GM23338 (cell line): Measurements from ENCODE around the gene PTPRR. TPM values are rescaled to one million over a fixed set of nuclear protein-coding genes. Genes with fewer than 3 reads are reported as not detected.

Source experiments
- ATAC-seq: fragments of 200-7000 bp; cut with Tn5 transposase; 3 replicates; pipeline ENCODE4 v1.9.1; 2020
- DNase-seq: peaks from one replicate; pipeline ENCODE4 v3.0.0-alpha.2; 2015; ENCODE audit warnings: low spot score
- H2AFZ ChIP-seq: fragments of 200-600 bp; sonication (generic); 2 replicates; pipeline ENCODE4 v1.8.0; 2016; ENCODE audit warnings: antibody characterized with exemption, mild to moderate bottlenecking, moderate library complexity
- H3F3A ChIP-seq: fragments of 200-600 bp; sonication (generic); replicated peaks from 2 replicates; pipeline ENCODE4 v1.8.0; 2017; ENCODE audit warnings: antibody characterized with exemption, mixed run types, low read depth
- H3K27ac ChIP-seq: fragments of 200-600 bp; sonication (generic); 2 replicates; pipeline ENCODE4 v1.6.1; 2016; ENCODE audit warnings: low read depth
- H3K27me3 ChIP-seq: fragments of 200-600 bp; sonication (generic); 2 replicates; pipeline ENCODE4 v1.8.0; 2016; ENCODE audit warnings: mild to moderate bottlenecking, mixed run types, moderate library complexity; ENCODE audit not compliant: insufficient read depth
- H3K36me3 ChIP-seq: fragments of 200-600 bp; sonication (generic); 2 replicates; pipeline ENCODE4 v1.8.0; 2016; ENCODE audit warnings: mild to moderate bottlenecking; ENCODE audit not compliant: insufficient read depth
- H3K4me1 ChIP-seq: fragments of 200-600 bp; sonication (generic); 2 replicates; pipeline ENCODE4 v1.8.0; 2016; ENCODE audit warnings: mild to moderate bottlenecking, moderate library complexity; ENCODE audit not compliant: insufficient read depth
- H3K4me2 ChIP-seq: fragments of 200-600 bp; sonication (generic); 2 replicates; pipeline ENCODE4 v1.7.1; 2017; ENCODE audit warnings: mixed run types
- H3K4me3 ChIP-seq: fragments of 200-600 bp; sonication (generic); 2 replicates; pipeline ENCODE4 v1.6.1; 2016; ENCODE audit warnings: mixed run types
- H3K79me2 ChIP-seq: fragments of 200-600 bp; sonication (generic); replicated peaks from 2 replicates; pipeline ENCODE4 v1.8.0; 2017; ENCODE audit warnings: mild to moderate bottlenecking; ENCODE audit not compliant: insufficient read depth
- H3K9me2 ChIP-seq: fragments of 200-600 bp; sonication (generic); 2 replicates; pipeline ENCODE4 v1.8.0; 2017; ENCODE audit not compliant: insufficient read depth
- H4K20me1 ChIP-seq: fragments of 200-600 bp; sonication (generic); replicated peaks from 2 replicates; pipeline ENCODE4 v1.8.0; 2017; ENCODE audit warnings: mild to moderate bottlenecking; ENCODE audit not compliant: insufficient read depth
- H3K27ac Mint-ChIP-seq: 2 replicates; pipeline ENCODE4 v1.8.0; 2020; ENCODE audit warnings: inconsistent platforms, mild to moderate bottlenecking, moderate library complexity, mixed read lengths
- H3K27me3 Mint-ChIP-seq: 3 replicates; pipeline ENCODE4 v1.8.0; 2022; ENCODE audit warnings: low read depth, mild to moderate bottlenecking, moderate library complexity, mixed read lengths, inconsistent platforms; ENCODE audit not compliant: insufficient read depth, poor library complexity
- H3K36me3 Mint-ChIP-seq: 3 replicates; pipeline ENCODE4 v1.8.0; 2021; ENCODE audit warnings: low read depth, mild to moderate bottlenecking, inconsistent platforms, moderate library complexity, mixed read lengths
- H3K4me1 Mint-ChIP-seq: 3 replicates; pipeline ENCODE4 v1.8.0; 2020; ENCODE audit warnings: mild to moderate bottlenecking, inconsistent platforms, mixed read lengths
- H3K4me3 Mint-ChIP-seq: 3 replicates; pipeline ENCODE4 v1.8.0; 2021; ENCODE audit warnings: moderate library complexity, mild to moderate bottlenecking, inconsistent platforms, mixed read lengths
- H3K9me3 Mint-ChIP-seq: 3 replicates; pipeline ENCODE4 v1.8.0; 2020; ENCODE audit warnings: moderate library complexity, mild to moderate bottlenecking, inconsistent platforms, mixed read lengths
- NANOG ChIP-seq: IDR thresholded peaks from 2 replicates; pipeline ENCODE4 v1.6.1; 2016; ENCODE audit warnings: antibody characterized with exemption, borderline replicate concordance
- POLR2AphosphoS5 ChIP-seq: IDR thresholded peaks from 2 replicates; pipeline ENCODE4 v1.6.1; 2016; ENCODE audit warnings: antibody characterized with exemption, low read depth
- ZNF331 ChIP-seq: fragments of 250-450 bp; sonication (Bioruptor Pico); IDR thresholded peaks from 2 replicates; pipeline ENCODE4 v1.5.0; 2020; ENCODE audit warnings: low read depth, mild to moderate bottlenecking, moderate library complexity
- ZNF462 ChIP-seq: fragments of 250-450 bp; sonication (Bioruptor Pico); IDR thresholded peaks from 2 replicates; pipeline ENCODE4 v1.5.0; 2020; ENCODE audit warnings: mild to moderate bottlenecking, moderate library complexity
- polyA plus RNA-seq: library from polyadenylated mRNA; unstranded; fragments of >200 nt; fragmentation: Nextera tagmentation; extraction: Ambion mirVana; gene quantifications from 2 replicates; pipeline ENCODE4 v1.2.1, GENCODE V29; 2016
- total RNA-seq: library from RNA; depleted of rRNA; stranded (reverse); fragments of >200 nt; shearing (Covaris generic); gene quantifications from 2 replicates; pipeline ENCODE4 v1.2.3, GENCODE V29; 2014
- TF ChIP-seq, protein P1 (sequence below), 2 experiments: fragments of 200-600 bp in 1 of 2; sonication (generic) in 1 of 2; conservative IDR thresholded peaks; 2 replicates each; pipeline versions ENCODE4 v1.5.1 to v1.6.1; 2016 to 2017; ENCODE audit warnings: antibody characterized with exemption in 2 of 2, low read depth in 2 of 2, mild to moderate bottlenecking in 2 of 2, moderate library complexity in 1 of 2

PTPRR gene
- total and polyA plus RNA-seq, 2 experiments from 2014 or later = 0.26 to 0.76 TPM

DNA sequence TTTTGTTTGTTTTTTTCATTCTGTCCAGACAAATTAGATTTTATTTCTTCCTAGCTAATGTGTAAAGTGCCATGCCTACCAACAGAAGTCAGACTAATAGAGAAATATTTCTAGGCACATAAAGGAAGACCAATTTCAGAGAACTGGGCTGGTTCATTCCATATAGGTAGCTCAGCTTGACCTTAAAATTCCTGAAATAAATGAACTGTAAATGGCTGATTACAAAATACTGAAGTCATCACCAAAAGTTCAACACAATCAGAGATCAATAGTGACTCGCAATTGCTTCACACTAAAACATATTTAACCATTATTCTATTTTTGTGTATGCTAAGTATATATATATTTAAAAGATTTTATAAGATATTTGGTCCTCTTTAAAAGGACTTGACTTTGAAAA lies 317.5 kb downstream of the PTPRR start:
- TF ChIP-seq, protein P1, sequence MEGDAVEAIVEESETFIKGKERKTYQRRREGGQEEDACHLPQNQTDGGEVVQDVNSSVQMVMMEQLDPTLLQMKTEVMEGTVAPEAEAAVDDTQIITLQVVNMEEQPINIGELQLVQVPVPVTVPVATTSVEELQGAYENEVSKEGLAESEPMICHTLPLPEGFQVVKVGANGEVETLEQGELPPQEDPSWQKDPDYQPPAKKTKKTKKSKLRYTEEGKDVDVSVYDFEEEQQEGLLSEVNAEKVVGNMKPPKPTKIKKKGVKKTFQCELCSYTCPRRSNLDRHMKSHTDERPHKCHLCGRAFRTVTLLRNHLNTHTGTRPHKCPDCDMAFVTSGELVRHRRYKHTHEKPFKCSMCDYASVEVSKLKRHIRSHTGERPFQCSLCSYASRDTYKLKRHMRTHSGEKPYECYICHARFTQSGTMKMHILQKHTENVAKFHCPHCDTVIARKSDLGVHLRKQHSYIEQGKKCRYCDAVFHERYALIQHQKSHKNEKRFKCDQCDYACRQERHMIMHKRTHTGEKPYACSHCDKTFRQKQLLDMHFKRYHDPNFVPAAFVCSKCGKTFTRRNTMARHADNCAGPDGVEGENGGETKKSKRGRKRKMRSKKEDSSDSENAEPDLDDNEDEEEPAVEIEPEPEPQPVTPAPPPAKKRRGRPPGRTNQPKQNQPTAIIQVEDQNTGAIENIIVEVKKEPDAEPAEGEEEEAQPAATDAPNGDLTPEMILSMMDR (conservative IDR thresholded peaks at IDR 0.05; ENCODE audit: low read depth in 2 of 2) = no peak
- TF ChIP-seq NANOG = no peak
- no peak for TF ChIP-seq POLR2AphosphoS5
- no peak for TF ChIP-seq ZNF462 (CRISPR knock-in tag)
- no peak for TF ChIP-seq ZNF331
- no peaks in the 10 kb centered on the region; the same call in 2 of the 3 replicates for H3K36me3 Mint-ChIP-seq
- Histone ChIP-seq H3F3A (no peaks in the 10 kb centered on the region), H3K27ac (no peak overlapping the region), H4K20me1 (no peaks in the 10 kb centered on the region), H3K4me1 (no peaks in the 10 kb centered on the region), H3K9me2 (no peaks in the 10 kb centered on the region), H2AFZ (no peak overlapping the region), H3K27me3 (peaks cover 4% of the 10 kb centered on the region; the same call in 1 of the 2 replicates), H3K4me2 (no peak overlapping the region), H3K4me3 (no peak overlapping the region), H3K36me3 (no peaks in the 10 kb centered on the region), H3K79me2 (no peaks in the 10 kb centered on the region)
- no peak overlapping the region for H3K4me3 Mint-ChIP-seq
- H3K27ac Mint-ChIP-seq = no peak overlapping the region
- no peak for DNase-seq
- ATAC-seq = no peak
- H3K27me3 Mint-ChIP-seq = peaks cover 1% of the 10 kb centered on the region
- H3K9me3 Mint-ChIP-seq = peaks cover 6% of the 10 kb centered on the region; the same call in 2 of the 3 replicates
- no peaks in the 10 kb centered on the region for H3K4me1 Mint-ChIP-seq
